NT2/D1 (cell line): ENCODE data around the gene SMAD2.

Experiments used
- YY1 ChIP-seq: IDR thresholded peaks from 2 replicates; pipeline ENCODE4 v1.6.1; 2011; ENCODE audit not compliant: insufficient read length, insufficient read depth
- ZNF274 ChIP-seq: IDR thresholded peaks from 2 replicates; pipeline ENCODE4 v1.6.1; 2011; ENCODE audit warnings: mild to moderate bottlenecking, low read depth, low read length

DNA sequence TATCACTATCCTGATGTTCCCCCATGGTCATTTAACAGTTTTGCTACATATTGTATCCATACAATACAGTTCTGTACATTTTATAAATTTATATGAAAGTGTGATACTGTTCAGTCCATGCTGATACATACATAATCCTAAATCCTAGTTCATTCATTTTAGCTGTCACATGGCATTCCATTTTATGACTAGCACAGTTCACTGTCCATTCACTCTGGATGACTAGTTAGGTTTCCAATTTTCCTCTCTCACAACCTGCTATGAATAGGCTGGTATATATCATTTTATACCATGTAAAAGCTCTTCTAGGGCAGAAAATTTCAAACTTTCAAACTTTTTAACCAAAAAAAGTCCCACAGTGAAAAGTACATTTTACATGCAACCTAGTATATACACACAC, 15.2 kb downstream of the SMAD2 start:
- no peak for TF ChIP-seq YY1
- no peak for TF ChIP-seq ZNF274
